ENCODE results near the gene FMN1.

- TF ChIP-seq CTCF (conservative IDR thresholded peaks at IDR 0.05; ENCODE audit: low read depth, low read length) (no peak), EZH2phosphoT487 (IDR thresholded peaks at IDR 0.05; ENCODE audit: borderline replicate concordance, low read length) (no peak)
Observed at GRCh38 chr15:32733281-32733680, 461.2 kb downstream of the FMN1 start.

All from PC-3 (cell line).